ENCODE results near the gene STK32A. TPM values are rescaled to one million over a fixed set of nuclear protein-coding genes. Genes with fewer than 3 reads are reported as not detected.

The STK32A gene
- total and polyA plus RNA-seq, 4 donors, result 0.03 to 0.17 (median 0.09) TPM

DNA sequence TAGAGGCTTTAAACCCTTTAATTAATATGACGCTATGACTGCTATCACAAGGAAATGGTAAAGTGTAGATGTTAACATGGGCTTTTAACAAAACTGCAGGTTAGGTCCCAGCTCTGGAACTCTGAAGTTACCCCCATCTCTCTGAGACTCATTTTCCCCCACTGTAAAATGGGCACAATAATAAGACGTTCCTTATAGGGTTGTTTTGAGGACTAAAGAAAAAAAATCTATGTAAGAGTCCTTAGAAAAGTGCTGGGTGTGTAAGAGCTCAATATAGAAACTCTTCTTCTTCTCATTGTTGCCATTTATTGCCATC lies 45.8 kb upstream of the STK32A start (continued):
- TF ChIP-seq FOXA1 (IDR thresholded peaks at IDR 0.05), result no peak
- TF ChIP-seq JUND (IDR thresholded peaks at IDR 0.05), result no peak
- TF ChIP-seq, protein P1, sequence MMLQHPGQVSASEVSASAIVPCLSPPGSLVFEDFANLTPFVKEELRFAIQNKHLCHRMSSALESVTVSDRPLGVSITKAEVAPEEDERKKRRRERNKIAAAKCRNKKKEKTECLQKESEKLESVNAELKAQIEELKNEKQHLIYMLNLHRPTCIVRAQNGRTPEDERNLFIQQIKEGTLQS (IDR thresholded peaks at IDR 0.05), result no peak
- no peak for TF ChIP-seq HNF4G (IDR thresholded peaks at IDR 0.05)
- no peak for TF ChIP-seq HNF4A (conservative IDR thresholded peaks at IDR 0.05)

DNA sequence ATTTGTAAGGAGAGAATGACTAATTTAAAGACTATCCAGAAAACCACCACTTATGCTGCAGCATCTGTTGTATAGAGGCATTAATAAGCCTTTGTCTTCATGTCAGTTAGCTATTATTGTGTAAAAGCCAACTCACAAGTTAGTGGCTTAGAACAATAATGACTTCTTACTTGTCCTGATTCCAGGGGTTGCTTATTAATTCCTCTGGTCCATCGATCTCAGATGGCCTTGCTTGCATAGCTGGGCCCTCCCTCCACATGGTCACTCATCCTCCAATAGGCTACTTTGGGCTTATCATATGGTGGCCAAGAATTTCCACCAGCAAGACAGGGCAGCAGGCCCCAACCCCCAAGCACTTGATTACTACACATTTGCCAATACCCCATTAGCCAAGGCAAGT lies 44.5 kb upstream of the STK32A start:
- Histone ChIP-seq H3K36me3 (ENCODE audit: control insufficient read depth in 4 of 4, insufficient read depth in 3 of 4, low read depth in 1 of 4, low read length in 3 of 4) (no peaks in the 10 kb centered on the region), H3K27ac (ENCODE audit: low read depth in 1 of 2, low read length in 2 of 2) (no peak overlapping the region), H3K9me3 (ENCODE audit: control insufficient read depth in 4 of 4, low read length in 3 of 4) (no peaks in the 10 kb centered on the region), H3K27me3 (ENCODE audit: control insufficient read depth in 4 of 4, insufficient read depth in 4 of 4, low read length in 3 of 4) (peaks cover 0 to 4% (median 0%) of the 10 kb centered on the region in 4 donors), H3K9ac (ENCODE audit: low read depth in 1 of 2, low read length in 2 of 2) (no peak overlapping the region), H3K4me3 (ENCODE audit: low read depth in 1 of 3, low read length in 3 of 3) (no peak overlapping the region), H3K4me1 (ENCODE audit: control insufficient read depth in 4 of 4, insufficient read depth in 4 of 4, low read length in 3 of 4) (peaks cover 0 to 3% (median 0%) of the 10 kb centered on the region in 4 donors)
- TF ChIP-seq SP1 (IDR thresholded peaks at IDR 0.05), result no peak
- no peak for TF ChIP-seq NR2F2 (IDR thresholded peaks at IDR 0.05)
- no peak for TF ChIP-seq GABPA (IDR thresholded peaks at IDR 0.05 in 1 of 2, conservative IDR thresholded peaks at IDR 0.05 in 1 of 2)
- no peak for DNase-seq (ENCODE audit: low spot score)
- 38% methylated on average over 1 of the region's 1 CpG for WGBS

DNA sequence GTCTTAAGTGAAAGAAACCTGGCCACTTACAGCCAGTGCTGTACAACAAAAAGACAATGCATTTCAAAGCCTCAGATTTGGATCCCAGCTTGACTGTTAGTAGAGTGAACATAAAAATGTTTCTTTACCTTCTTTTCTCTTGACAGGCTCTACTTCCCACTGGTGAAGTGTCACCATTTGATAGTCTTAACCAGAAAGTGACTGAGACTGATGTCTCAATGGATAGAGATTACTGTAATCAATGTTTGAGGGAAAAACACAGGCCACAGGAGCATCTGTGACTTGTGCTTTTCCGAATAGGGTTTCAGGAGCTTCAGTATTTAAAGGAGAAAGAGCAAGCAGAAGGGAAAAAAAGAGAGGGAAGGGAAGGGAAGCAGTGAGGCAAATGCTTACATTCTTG lies 41.7 kb upstream of the STK32A start:
- peaks cover 0 to 4% (median 0%) of the 10 kb centered on the region in 4 donors for H3K27me3 ChIP-seq (ENCODE audit: control insufficient read depth in 4 of 4, insufficient read depth in 4 of 4, low read length in 3 of 4)
- H3K27ac ChIP-seq (ENCODE audit: low read depth in 1 of 2, low read length in 2 of 2), result no peak overlapping the region
- TF ChIP-seq, protein P1 (IDR thresholded peaks at IDR 0.05), result no peak
- TF ChIP-seq FOXA1 (IDR thresholded peaks at IDR 0.05) (no peak), SP1 (IDR thresholded peaks at IDR 0.05) (no peak), RAD21 (IDR thresholded peaks at IDR 0.05) (no peak), TAF1 (conservative IDR thresholded peaks at IDR 0.05) (no peak), JUND (IDR thresholded peaks at IDR 0.05) (no peak), YY1 (IDR thresholded peaks at IDR 0.05) (no peak), RXRA (IDR thresholded peaks at IDR 0.05) (no peak), EGR1 (IDR thresholded peaks at IDR 0.05; ENCODE audit: low read depth in 2 of 2) (no peak), GABPA (IDR thresholded peaks at IDR 0.05 in 1 of 2, conservative IDR thresholded peaks at IDR 0.05 in 1 of 2) (no peak), HNF4A (conservative IDR thresholded peaks at IDR 0.05) (no peak)
- TF ChIP-seq, protein P2, sequence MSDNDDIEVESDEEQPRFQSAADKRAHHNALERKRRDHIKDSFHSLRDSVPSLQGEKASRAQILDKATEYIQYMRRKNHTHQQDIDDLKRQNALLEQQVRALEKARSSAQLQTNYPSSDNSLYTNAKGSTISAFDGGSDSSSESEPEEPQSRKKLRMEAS (IDR thresholded peaks at IDR 0.05), result no peak
- TF ChIP-seq, protein P3, sequence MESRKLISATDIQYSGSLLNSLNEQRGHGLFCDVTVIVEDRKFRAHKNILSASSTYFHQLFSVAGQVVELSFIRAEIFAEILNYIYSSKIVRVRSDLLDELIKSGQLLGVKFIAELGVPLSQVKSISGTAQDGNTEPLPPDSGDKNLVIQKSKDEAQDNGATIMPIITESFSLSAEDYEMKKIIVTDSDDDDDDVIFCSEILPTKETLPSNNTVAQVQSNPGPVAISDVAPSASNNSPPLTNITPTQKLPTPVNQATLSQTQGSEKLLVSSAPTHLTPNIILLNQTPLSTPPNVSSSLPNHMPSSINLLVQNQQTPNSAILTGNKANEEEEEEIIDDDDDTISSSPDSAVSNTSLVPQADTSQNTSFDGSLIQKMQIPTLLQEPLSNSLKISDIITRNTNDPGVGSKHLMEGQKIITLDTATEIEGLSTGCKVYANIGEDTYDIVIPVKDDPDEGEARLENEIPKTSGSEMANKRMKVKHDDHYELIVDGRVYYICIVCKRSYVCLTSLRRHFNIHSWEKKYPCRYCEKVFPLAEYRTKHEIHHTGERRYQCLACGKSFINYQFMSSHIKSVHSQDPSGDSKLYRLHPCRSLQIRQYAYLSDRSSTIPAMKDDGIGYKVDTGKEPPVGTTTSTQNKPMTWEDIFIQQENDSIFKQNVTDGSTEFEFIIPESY (IDR thresholded peaks at IDR 0.05), result no peak
- TF ChIP-seq, protein P4, sequence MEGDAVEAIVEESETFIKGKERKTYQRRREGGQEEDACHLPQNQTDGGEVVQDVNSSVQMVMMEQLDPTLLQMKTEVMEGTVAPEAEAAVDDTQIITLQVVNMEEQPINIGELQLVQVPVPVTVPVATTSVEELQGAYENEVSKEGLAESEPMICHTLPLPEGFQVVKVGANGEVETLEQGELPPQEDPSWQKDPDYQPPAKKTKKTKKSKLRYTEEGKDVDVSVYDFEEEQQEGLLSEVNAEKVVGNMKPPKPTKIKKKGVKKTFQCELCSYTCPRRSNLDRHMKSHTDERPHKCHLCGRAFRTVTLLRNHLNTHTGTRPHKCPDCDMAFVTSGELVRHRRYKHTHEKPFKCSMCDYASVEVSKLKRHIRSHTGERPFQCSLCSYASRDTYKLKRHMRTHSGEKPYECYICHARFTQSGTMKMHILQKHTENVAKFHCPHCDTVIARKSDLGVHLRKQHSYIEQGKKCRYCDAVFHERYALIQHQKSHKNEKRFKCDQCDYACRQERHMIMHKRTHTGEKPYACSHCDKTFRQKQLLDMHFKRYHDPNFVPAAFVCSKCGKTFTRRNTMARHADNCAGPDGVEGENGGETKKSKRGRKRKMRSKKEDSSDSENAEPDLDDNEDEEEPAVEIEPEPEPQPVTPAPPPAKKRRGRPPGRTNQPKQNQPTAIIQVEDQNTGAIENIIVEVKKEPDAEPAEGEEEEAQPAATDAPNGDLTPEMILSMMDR (IDR thresholded peaks at IDR 0.05; ENCODE audit: low read depth, low read length, missing input control), result no peak
- DNase-seq (ENCODE audit: low spot score), result no peak
- no peaks in the 10 kb centered on the region for H3K9me3 ChIP-seq (ENCODE audit: control insufficient read depth in 4 of 4, low read length in 3 of 4)
- H3K36me3 ChIP-seq (ENCODE audit: control insufficient read depth in 4 of 4, insufficient read depth in 3 of 4, low read depth in 1 of 4, low read length in 3 of 4), result no peaks in the 10 kb centered on the region
- H3K9ac ChIP-seq (ENCODE audit: low read depth in 1 of 2, low read length in 2 of 2), result no peak overlapping the region
- no peak overlapping the region for H3K4me3 ChIP-seq (ENCODE audit: low read depth in 1 of 3, low read length in 3 of 3)
- H3K4me1 ChIP-seq (ENCODE audit: control insufficient read depth in 4 of 4, insufficient read depth in 4 of 4, low read length in 3 of 4), result peaks cover 0 to 3% (median 0%) of the 10 kb centered on the region in 4 donors
- 90% methylated on average over 1 of the region's 1 CpG for WGBS

All from liver (tissue), 9 donors.